ENCODE data around the gene COG5.

GRCh38 chr7:107269790-107270189 is 293.9 kb downstream of the COG5 start:
- TF ChIP-seq CTCF (IDR thresholded peaks at IDR 0.05; ENCODE audit: low read depth, low read length, poor library complexity, severe bottlenecking) (no peak), EZH2phosphoT487 (IDR thresholded peaks at IDR 0.05; ENCODE audit: borderline replicate concordance, low read length) (no peak)

Data from DOHH2 (cell line).